Small intestine (tissue), 7 donors: ENCODE data around the gene FNDC3B. TPM values are rescaled to one million over a fixed set of nuclear protein-coding genes. Genes with fewer than 3 reads are reported as not detected.

Experiments
- DNase-seq, 2 donors: peaks; one replicate each; pipeline versions ENCODE4 v3.0.0 to v3.0.0-alpha.2; 2013
- FAIRE-seq: peaks from 2 replicates; lab custom pipeline; 2012; peaks lifted over from hg19 to GRCh38; lab: Jason Lieb, UNC
- H3K27ac ChIP-seq, 3 donors: one replicate each; pipeline ENCODE4 v1.5.1; 2013; ENCODE audit warnings: low read length in 2 of 3, mild to moderate bottlenecking in 2 of 3, control low read depth in 1 of 3, inconsistent platforms in 1 of 3, low read depth in 1 of 3, moderate library complexity in 1 of 3
- H3K27me3 ChIP-seq, 3 donors: one replicate each; pipeline ENCODE4 v1.6.1; 2013; ENCODE audit warnings: low read length in 3 of 3, inconsistent platforms in 1 of 3; ENCODE audit not compliant: control insufficient read depth in 3 of 3, insufficient read depth in 3 of 3
- H3K36me3 ChIP-seq, 3 donors: one replicate each; pipeline ENCODE4 v1.6.1; 2013; ENCODE audit warnings: low read length in 3 of 3, inconsistent platforms in 1 of 3, low read depth in 1 of 3, mild to moderate bottlenecking in 1 of 3, moderate library complexity in 1 of 3; ENCODE audit not compliant: control insufficient read depth in 3 of 3, insufficient read depth in 2 of 3
- H3K4me1 ChIP-seq, 3 donors: one replicate each; pipeline ENCODE4 v1.6.1; 2013; ENCODE audit warnings: low read length in 2 of 3, inconsistent platforms in 1 of 3, low read depth in 1 of 3, mild to moderate bottlenecking in 1 of 3, moderate library complexity in 1 of 3; ENCODE audit not compliant: control insufficient read depth in 3 of 3, insufficient read depth in 2 of 3
- H3K4me3 ChIP-seq, 3 donors: one replicate each; pipeline ENCODE4 v1.5.1; 2013; ENCODE audit warnings: low read length in 3 of 3, control low read depth in 1 of 3, inconsistent platforms in 1 of 3, low read depth in 1 of 3, mild to moderate bottlenecking in 1 of 3, moderate library complexity in 1 of 3
- H3K9me3 ChIP-seq, 2 donors: one replicate each; pipeline ENCODE4 v1.6.1; 2013; ENCODE audit warnings: low read depth in 1 of 2, low read length in 1 of 2; ENCODE audit not compliant: control insufficient read depth in 2 of 2, insufficient read depth in 1 of 2
- WGBS, 3 donors: extraction: QIAGEN DNeasy Blood & Tissue Kit; methylation state at CpG; one replicate each; pipeline ENCODE4 v1.1.7; 2013; 5-methylcytosine and 5-hydroxymethylcytosine counted together
- polyA plus RNA-seq, 4 donors: library from polyadenylated mRNA; stranded (reverse) in 3 of 4; unstranded in 1 of 4; fragments of 200-250 nt in 3 of 4; fragments of 120-200 nt in 1 of 4; gene quantifications; one replicate each; pipeline versions ENCODE4 v1.2.1 to v1.2.3, GENCODE V29; 2013
- donor health status: healthy with polysubstance abuse.
- donor health status: control.
- donor health status: control.
- donor health status: Bipolar disorder and iron deficiency.
- donor health status: healthy.

FNDC3B gene
- polyA plus RNA-seq, 4 donors = 6.0 to 24.7 (median 10.1) TPM

DNA sequence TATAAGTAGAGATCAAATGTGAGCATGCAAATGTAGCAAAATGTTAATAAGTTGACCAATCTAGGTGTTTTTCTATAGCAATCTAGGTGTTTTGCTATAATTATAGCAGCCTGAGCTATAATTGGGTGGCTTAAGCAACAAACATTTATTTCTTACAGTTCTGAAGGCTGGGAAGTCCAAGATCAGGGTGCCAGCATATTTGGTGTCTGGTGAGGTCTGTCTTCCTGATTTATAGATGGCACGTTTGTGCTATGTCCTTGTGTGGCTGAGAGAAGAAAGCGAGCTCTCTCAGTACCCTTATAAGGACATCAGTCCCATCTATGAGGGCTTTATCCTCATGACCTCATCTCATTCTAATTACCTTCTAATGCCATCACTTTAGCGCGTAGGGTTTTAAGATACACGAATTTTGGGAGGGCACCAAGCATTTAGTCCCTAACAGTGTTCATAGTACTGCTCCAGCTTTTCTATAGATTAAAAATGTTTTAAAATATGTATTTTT, 237.8 kb downstream of the FNDC3B start:
- 93 to 96% (median 95%) methylated on average over 5 of the region's 5 CpGs for WGBS, 3 donors
- Histone ChIP-seq H3K9me3 (no peaks in the 10 kb centered on the region), H3K27ac (no peak overlapping the region), H3K4me3 (no peak overlapping the region), H3K27me3 (no peaks in the 10 kb centered on the region), H3K4me1 (peaks cover 0 to 3% (median 0%) of the 10 kb centered on the region in 3 donors), H3K36me3 (peaks cover 0 to 2% (median 0%) of the 10 kb centered on the region in 3 donors)
- no peak for DNase-seq
- no peak for FAIRE-seq

DNA sequence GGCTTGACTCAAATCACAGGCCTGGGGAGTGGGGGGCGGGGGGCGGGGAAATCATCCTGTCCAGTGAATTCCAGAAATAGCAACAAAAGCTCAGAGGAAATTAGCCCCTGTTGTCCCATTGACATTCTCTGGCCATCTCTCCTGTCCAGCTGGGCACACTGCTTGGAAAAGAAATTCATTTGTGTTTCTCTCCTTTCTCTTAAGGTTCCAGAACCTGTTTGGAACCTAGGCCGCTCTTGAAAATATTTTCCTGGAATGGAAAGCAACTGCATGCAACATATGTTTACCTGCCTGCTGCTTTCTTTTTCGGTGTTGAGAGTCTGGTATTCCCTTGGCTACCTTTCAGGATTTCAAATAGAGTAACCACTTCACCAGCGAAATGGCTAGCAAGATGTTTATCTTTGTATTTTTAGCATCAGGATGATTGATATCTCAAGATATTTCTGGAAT, 239.8 kb downstream of the FNDC3B start:
- WGBS, 3 donors = 77 to 87% (median 84%) methylated on average over 5 of the region's 5 CpGs
- Histone ChIP-seq H3K4me1 (peaks cover 0 to 3% (median 0%) of the 10 kb centered on the region in 3 donors), H3K9me3 (no peaks in the 10 kb centered on the region), H3K27me3 (no peaks in the 10 kb centered on the region), H3K36me3 (no peaks in the 10 kb centered on the region), H3K27ac (no peak overlapping the region), H3K4me3 (no peak overlapping the region)
- DNase-seq = no peak
- FAIRE-seq = no peak

DNA sequence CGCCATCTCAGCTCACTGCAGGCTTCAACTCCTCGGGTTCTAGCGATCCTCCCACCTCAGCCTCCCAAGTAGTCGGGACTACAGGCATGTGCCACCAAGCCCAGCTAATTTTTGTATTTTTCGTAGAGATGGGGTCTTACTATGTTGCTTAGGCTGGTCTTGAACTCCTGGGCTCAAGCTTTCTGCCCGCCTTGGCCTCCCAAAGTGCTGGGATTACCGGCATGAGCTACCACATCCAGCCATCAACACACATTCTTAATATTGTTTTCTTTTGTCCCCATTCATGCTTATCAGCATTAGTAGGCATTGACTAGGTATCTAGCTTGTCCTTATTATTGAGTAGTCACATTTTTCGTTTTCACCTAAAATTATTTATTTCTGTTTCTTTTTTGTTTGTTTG, 240.6 kb downstream of the FNDC3B start:
- H3K4me3 ChIP-seq = no peak overlapping the region
- no peaks in the 10 kb centered on the region for H3K27me3 ChIP-seq
- DNase-seq (no peak), FAIRE-seq (no peak)
- peaks cover 0 to 3% (median 0%) of the 10 kb centered on the region in 3 donors for H3K4me1 ChIP-seq
- no peaks in the 10 kb centered on the region for H3K9me3 ChIP-seq
- peak overlapping the region in 1 of 3 donors; percentile 23 for H3K27ac ChIP-seq
- WGBS, 3 donors = 93 to 94% (median 94%) methylated on average over 8 of the region's 8 CpGs
- H3K36me3 ChIP-seq = peaks cover 0 to 2% (median 0%) of the 10 kb centered on the region in 3 donors

DNA sequence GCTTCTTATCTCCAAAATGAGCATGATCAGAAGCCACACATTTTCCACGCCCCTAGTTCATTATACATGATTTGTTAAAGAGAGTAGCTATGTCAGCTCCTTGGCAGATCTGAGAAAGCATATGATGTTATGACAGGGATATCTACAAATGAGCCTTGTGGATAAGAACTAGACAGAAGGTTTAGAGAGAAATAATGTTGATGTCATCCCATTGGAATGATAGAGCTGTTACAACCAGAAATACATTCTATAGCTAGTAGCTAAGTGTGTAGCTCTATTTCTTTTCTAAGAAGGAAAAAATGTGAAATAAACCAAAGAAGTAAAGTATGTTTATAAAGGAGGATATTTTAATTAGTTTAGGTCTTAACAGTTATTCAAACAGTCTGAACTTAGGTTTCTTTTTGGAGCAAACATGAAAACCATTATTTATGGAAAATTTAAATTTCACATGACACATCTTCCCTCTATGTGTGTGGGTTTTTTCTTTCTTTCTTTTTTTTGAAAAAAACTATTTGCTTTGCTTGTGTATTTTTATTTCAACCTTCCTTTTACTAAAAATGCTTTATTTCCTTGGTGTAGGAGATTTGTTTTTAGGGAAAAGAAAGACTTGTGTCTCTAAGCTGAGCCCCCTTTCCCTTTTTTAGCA, 241.2 kb downstream of the FNDC3B start:
- Histone ChIP-seq H3K36me3 (peaks cover 0 to 2% (median 0%) of the 10 kb centered on the region in 3 donors), H3K27me3 (no peaks in the 10 kb centered on the region), H3K9me3 (no peaks in the 10 kb centered on the region), H3K27ac (peak overlapping the region in 1 of 3 donors; percentile 28), H3K4me1 (peaks cover 0 to 3% (median 0%) of the 10 kb centered on the region in 3 donors), H3K4me3 (no peak overlapping the region)
- FAIRE-seq (no peak), DNase-seq (peak in 1 of 2 donors; percentile 29)
- WGBS, 3 donors = 75 to 88% (median 85%) methylated on average over 1 of the region's 1 CpG

DNA sequence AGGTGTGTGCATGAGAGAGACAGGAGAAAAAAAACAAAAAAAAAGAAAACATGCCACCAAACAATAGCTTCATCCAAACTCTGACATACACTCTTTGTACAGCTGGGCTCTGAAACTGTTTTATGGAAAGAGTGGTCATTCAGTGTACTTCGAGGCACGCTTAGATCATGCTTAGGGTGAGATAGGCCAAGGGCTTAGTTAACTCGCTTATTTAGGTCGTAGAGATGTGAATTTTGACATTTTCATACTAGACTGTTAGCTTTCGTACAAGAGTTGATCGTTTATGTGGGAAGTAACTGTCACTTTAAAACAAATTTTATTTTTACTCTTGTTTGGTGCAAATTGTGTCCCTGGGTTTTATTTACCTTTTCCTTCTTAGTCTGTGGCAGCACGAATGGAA, 242.5 kb downstream of the FNDC3B start:
- no peak for FAIRE-seq
- Histone ChIP-seq H3K4me3 (no peak overlapping the region), H3K27ac (no peak overlapping the region), H3K36me3 (peaks cover 0 to 5% (median 1%) of the 10 kb centered on the region in 3 donors), H3K4me1 (peaks cover 0 to 3% (median 3%) of the 10 kb centered on the region in 3 donors), H3K27me3 (no peaks in the 10 kb centered on the region), H3K9me3 (no peaks in the 10 kb centered on the region)
- WGBS, 3 donors = 83 to 95% (median 95%) methylated on average over 7 of the region's 7 CpGs
- no peak for DNase-seq

DNA sequence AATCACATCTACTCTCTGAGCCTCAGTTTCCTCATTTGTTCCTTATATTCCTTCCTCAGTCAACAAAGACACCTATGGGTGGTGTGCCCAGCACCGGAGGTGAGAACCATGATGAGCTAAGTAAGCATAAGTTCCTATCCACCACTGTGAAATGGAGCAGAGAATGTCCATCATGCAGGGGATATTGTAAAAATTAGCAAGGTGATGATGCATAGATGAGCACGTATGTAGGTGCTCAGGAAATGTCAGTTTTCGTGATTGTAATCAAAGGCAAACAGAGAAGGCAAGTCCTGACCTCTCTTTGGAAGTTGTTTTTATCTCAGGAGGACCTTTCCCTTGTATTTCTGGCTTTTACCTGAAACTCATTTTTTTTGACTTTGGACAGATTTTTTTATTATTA, 243.5 kb downstream of the FNDC3B start:
- 89 to 97% (median 93%) methylated on average over 3 of the region's 3 CpGs for WGBS, 3 donors
- Histone ChIP-seq H3K4me1 (peaks cover 3 to 8% (median 5%) of the 10 kb centered on the region in 3 donors), H3K27me3 (no peaks in the 10 kb centered on the region), H3K27ac (no peak overlapping the region), H3K4me3 (no peak overlapping the region), H3K36me3 (peaks cover 0 to 7% (median 5%) of the 10 kb centered on the region in 3 donors), H3K9me3 (no peaks in the 10 kb centered on the region)
- FAIRE-seq = no peak
- no peak for DNase-seq

DNA sequence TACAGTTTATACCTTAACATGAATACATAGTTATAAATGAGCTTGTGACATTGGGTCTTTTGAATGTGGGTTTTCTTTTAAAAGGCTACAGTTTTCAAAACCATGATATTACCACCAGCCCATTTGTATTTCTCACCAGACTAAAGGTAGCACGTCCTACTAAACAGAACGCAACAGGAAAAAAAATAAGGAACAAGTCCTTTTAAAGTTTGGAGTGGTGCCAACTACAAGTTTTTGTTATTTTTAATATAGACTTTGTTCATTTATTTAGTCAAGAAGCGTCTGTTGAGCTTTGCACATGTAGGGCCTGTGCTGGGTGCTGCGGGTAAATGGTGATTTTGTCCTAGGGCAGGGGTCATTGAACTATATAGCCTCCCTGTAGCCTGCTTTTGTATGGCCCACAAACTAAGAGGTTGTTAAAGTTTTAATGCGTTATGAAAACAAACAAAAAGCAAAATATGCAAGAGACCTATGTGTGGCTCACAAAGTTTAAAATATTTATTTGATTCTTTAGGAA, 244.5 kb downstream of the FNDC3B start:
- FAIRE-seq (no peak), DNase-seq (no peak)
- H3K4me3 ChIP-seq = no peak overlapping the region
- peaks cover 0 to 7% (median 5%) of the 10 kb centered on the region in 3 donors for H3K36me3 ChIP-seq
- peaks cover 3 to 16% (median 8%) of the 10 kb centered on the region in 3 donors for H3K4me1 ChIP-seq
- H3K27me3 ChIP-seq = no peaks in the 10 kb centered on the region
- H3K27ac ChIP-seq = no peak overlapping the region
- WGBS, 3 donors = 68 to 95% (median 91%) methylated on average over 5 of the region's 5 CpGs
- no peaks in the 10 kb centered on the region for H3K9me3 ChIP-seq

DNA sequence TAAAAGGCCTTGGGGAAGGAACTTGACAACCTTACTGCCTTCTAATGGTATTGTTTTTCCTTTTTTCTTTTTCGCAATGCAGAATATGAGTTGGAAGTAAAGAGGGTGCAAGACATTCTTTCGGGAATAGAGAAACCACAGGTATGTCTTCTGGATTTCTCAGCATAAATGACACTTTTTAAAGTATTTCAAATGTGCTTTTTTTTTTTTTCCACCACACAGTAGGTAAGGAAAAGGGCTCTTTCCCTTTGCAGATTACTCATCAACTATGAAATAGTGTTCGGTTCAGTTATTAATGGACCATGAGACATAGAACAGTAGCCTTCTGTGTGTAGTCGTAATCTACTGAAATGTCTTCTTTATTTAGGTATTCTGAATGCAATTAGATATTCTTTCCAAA, 246.5 kb downstream of the FNDC3B start:
- Histone ChIP-seq H3K27ac (no peak overlapping the region), H3K36me3 (peaks cover 0 to 9% (median 5%) of the 10 kb centered on the region in 3 donors), H3K27me3 (no peaks in the 10 kb centered on the region), H3K4me3 (no peak overlapping the region), H3K9me3 (no peaks in the 10 kb centered on the region), H3K4me1 (peaks cover 6 to 20% (median 15%) of the 10 kb centered on the region in 3 donors)
- 93 to 95% (median 94%) methylated on average over 4 of the region's 4 CpGs for WGBS, 3 donors
- FAIRE-seq = no peak
- DNase-seq = no peak
